GM21723 (cell line): ENCODE measurements around the gene G6PD.
"Not testable (repeated sequence)": the region's sequence is repeated elsewhere in the genome, so short reads cannot be mapped to it uniquely, and the experiment has no call there.

Source experiments
- ATAC-seq: cut with Tn5 transposase; IDR thresholded peaks from one replicate; pipeline ENCODE4 v1.9.1; 2021; ENCODE audit warnings: mild to moderate bottlenecking, moderate library complexity; ENCODE audit not compliant: unreplicated experiment

G6PD gene

DNA sequence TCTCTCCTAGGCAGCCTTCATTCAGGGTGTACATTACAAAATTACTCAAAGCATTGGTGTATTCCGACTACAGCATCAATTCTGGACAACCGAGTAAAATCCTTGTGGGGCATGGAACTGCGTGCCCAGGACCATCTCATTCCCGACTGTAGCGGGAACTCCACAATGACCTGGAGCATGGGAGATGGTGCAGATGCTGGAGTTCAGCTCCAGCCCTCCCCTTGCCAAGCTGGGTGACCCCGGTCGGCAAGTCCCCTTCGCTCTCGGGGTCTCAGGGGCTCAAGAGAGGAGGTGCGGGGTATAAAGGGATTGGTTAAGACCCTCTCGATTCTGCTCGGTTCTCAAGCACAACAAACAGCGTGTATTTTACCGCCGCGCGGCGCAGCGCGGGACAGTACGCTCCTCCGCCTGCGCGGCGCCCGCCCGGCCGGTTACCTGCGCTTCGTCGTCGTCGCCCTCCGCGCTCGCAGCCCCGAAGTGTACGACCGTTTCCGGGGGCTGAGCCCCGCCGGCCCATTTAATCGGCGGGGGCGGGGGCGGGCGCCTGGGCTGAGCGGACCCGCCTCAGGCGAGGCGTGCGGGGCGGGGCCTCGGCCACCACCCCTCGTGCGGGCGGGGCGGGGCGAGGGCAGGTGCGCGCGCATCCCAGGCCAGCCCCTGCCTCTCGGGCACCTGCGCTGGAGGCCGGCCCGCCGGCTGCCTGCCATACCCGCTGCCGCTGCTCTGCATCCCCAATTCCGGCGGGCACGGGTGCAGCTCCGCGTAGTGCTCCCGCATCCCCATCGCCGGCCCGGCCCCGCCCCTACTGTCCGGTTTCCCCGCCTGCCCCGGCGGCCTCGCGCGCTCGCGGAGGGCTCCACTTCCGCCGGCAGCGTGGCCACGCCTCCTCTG, at the start of gene G6PD:
Gene G6PD (minus strand): TSS at position 493 of the 891 bp plus-strand sequence. CDS start 691 bp downstream, outside the sequence.
- peak; percentile 52 for ATAC-seq

DNA sequence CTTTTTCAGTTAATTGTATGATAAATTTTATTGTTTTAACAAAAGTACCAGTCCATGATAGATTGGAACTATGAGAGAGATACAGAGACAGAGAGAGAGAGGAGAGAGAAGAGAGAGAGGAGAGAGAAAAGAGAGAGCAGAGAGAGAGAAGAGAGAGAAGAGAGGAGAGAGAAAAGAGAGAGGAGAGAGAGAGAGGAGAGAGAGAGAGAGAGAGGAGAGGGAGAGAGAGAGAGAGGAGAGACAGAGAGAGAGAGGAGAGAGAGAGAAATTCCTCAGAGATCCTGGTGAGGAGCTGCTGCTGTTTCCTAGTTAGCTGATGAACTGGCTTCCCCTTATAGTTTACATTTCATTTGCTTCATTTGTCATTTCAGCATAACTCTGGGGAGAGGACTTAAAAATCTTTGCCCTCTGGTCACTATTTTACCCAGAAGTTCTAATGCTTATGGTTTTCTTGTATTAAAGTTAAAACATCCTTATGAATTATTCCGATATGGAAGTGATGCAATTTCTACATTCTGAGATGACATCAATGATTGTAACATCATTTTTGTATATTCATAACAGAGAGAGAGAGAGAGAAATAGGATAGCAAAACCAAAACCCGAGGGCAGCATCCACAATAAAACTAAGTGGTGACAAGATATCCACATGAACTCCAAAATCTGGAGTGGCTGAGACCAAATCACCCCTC, 49.1 kb upstream of the G6PD start:
- ATAC-seq: no peak

DNA sequence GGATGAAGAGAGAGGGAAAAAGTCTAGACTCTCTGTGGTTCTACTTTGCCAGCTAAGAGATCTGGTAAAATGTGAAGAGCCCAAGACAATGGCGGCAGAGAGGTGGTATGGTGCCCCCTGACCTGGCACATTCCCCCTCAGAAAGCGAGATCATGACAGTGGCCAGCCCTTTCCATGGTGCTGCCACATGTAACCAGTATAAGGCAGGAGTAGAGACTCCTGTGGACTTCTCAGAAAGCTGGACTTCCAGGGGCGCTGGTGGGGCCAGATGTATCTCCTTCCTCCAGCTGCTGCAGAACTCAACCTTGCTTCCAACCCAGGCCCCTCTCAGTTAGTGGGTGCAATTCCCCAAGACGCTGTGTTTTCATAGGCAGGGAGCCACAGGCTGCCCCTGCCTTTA, 47.8 kb upstream of the G6PD start:
- no peak for ATAC-seq

DNA sequence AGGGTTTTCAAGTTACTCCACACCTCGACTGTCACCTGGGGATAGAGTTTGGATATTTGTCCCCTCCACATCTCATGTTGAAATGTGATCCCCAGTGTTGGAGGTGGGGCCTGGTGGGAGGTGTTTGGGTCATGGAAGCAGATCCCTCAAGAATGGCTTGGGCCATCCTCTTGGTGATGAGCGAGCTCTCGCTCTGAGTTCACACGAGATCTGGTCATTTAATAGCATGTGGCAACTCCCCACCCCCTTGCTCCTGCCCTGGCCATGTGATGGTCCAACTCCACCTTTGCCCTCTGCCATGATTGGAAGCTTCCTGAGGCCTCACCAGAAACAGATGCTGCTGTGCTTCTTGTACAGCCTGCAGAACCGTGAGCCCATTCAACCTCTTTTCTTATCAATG, 46.6 kb upstream of the G6PD start:
- no peak for ATAC-seq

DNA sequence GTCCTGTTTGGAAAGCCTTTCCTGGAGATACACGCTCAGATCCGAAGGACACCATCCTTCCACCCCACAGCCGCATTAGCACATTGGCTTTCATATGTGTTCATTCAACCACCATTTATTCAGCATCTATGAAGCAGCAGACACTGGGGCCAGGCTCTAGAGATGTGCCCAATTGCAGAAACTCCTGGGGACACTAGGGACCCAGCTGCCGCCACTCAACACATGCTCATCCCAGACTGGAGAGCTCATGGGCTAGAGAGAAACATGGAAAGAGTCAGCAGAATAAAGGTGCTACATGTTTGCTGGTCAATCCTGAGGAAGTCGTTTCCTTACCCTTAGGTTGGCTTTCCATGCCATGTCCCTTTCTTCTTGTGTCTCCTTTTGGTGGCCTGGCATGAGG, 45.9 kb upstream of the G6PD start:
- no peak for ATAC-seq

DNA sequence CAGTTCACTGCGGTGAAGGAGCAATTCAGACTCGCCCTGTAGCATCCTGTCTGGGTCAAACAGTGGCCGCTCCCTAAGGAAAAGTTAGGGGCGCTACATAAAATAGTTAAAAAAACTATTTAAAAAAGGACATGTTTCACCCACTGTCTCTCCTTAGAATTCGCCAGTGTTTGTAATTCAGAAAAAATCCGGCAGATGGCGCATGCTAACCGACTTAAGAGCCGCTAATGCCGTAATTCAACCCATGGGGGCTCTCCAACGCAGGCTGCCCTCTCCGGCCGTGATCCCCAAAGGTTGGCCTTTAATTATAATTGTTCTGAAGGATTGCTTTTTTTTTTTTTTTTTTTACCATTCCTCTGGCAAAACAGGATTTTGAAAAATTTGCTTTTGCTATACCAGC, 43.8 kb upstream of the G6PD start:
- ATAC-seq: not testable (repeated sequence)

DNA sequence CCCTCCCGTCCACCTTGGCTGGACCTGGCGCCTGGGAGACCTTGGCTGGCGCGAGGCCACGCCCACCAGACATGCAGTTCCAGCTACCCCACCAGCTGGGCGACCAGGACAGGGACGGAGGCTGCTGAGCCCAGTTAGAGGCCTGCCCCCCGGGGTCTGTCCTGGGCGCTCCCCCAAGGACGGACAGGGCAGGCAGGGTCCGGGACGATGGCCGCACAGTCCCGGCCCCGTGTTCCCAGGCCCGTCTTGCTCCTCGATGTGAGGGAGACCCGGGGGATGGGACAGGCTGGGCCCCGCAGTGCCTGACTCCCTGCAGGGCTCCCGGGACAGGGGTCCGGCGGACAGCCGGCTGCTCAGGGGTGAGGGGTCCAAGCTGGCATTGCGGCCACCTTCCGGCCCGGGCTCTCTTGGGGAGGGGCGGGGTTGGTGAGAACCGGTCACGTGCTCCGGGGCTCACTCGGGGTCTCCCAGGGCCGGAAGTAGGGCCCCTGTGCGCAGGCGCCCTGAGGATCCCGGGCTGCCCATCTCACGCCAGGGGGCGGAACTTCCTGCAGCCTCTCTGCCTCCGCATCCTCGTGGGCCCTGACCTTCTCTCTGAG, 38.0 kb upstream of the G6PD start, which contains the start of gene CTAG1A:
Gene CTAG1A (plus strand): TSS at position 549 of the 599 bp plus-strand sequence. CDS start 74 bp downstream, outside the sequence.
- not testable (repeated sequence) for ATAC-seq

DNA sequence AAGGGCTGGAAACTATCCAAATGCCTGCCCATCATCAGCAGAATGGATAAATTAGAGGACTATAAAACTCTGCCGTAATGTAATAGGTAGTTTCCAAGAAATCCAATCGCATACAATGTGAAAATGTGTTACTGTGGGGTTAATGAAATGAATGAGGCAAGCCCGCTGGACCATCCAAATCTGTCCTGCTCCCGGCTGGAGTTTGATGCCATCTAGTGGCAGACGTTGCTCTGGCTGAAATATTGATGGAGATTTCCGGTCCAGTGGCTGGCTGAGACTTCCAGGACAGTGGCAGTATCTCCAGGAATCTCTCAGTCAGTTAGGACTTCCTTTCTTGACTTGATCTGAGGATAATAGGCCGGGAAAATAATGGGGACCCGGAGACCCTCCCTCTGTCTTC, 36.3 kb upstream of the G6PD start:
- not testable (repeated sequence) for ATAC-seq

DNA sequence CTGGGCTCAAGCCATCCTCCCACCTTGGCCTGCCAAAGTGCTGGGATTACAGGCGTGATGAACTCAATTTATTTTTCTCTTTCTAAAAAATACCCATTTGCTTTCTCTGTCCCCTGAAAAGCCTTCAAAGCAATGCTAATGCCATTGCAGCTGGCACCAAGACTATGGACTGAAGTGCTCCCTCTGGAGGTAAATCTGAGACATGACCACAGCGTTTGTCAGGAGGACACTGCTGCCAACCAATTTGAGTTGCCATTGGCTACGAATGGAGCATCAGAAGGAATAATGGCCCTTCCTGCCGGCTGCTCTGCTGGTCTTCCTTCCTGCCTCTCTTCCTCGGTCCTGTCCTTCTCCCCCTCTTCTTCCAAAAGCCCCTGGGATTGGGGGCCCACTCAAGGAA, 28.4 kb upstream of the G6PD start:
- ATAC-seq: not testable (repeated sequence)

DNA sequence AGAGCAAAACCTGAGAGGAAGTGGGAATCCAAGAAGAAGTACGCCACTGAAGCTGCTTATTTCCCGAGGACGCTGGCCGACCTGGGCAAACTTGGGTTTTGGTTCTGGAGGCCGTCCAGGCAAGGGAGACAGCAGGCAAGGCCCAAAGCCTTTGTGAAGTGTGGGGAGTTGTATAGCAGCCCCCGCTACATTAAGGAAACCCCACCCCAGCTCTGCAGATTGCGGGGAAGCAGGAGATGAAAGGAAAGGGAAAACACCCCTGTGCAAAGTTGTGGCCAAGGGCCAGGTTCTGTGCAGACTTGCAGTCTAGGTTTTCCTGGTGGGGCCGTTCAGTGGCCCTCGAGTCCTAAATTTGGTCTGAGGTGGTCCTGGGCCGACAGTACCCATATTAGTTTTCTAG, 26.4 kb upstream of the G6PD start:
- not testable (repeated sequence) for ATAC-seq

DNA sequence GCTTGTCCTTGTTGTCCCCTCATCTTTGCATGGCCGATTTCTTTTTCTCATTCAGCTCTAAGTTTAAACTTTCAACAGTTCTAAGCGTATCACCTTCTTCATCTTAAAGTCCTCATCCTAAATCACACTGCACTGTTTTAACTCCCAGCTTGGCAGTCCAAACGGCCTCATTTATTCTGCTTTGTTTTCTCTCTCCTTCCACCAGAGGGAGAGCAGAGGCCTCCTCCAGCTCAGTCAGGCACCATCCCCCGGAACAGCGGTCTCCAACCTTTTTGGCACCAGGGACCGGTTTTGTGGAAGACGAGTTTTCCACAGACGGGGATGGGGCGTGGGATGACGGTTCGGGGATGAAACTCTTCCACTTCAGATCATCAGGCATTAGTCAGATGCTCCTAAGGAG, 23.7 kb upstream of the G6PD start:
- ATAC-seq: not testable (repeated sequence)

DNA sequence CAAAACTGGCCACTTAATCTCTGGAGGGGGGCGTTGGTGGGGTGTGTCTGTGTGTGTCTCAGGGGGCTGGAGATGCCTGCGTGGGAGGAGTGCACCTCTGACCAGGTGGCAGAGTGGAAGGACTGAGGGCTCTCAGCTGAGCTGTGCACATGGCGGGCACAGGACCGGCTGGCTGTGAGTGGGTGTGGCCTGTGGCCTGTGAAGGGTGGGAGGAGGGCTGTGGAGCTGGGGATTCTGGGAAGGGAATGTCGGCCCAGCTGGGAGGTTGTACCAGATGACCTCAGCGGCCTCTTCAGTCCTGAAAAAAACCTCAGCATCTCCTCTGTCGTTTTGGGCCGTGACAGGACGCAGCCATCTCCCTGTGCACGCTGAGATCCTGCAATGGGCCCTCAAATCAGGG, 15.6 kb upstream of the G6PD start:
- ATAC-seq: not testable (repeated sequence)

DNA sequence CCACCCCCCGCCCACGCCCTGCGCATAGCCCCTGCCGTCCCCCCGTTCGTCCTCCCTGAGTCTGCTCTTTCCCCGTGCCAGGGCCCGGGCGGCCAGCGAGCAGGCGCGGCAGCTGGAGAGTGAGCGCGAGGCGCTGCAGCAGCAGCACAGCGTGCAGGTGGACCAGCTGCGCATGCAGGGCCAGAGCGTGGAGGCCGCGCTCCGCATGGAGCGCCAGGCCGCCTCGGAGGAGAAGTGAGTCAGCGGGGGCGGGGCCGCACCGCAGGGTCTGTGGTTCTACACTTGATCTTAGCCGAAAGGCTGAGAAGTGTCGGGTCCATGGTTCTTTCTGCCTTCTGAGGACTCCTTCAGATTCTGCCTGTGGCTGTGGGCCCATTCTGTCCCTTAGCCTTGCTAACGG, 13.7 kb upstream of the G6PD start:
- ATAC-seq: not testable (repeated sequence)

DNA sequence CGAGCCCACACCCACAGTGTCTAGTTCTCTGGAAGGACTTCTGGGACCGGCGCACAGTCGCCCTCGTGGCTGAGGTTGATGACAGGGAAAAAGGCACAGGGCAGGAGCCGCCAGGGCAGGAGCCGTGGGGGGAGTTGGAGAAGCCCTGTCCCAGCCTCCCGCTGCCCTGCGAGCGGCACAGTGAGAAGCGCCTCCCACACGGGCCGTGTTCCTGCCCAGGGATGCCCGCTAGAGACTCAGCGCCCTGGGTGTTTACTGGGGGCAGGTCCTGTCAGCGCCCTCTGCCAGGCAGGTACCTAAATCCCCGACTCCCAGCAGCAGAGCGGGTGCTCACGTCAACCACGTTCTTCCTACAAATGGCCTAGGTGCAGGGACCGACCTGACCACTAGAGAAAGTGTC, 12.2 kb upstream of the G6PD start:
- ATAC-seq: not testable (repeated sequence)

DNA sequence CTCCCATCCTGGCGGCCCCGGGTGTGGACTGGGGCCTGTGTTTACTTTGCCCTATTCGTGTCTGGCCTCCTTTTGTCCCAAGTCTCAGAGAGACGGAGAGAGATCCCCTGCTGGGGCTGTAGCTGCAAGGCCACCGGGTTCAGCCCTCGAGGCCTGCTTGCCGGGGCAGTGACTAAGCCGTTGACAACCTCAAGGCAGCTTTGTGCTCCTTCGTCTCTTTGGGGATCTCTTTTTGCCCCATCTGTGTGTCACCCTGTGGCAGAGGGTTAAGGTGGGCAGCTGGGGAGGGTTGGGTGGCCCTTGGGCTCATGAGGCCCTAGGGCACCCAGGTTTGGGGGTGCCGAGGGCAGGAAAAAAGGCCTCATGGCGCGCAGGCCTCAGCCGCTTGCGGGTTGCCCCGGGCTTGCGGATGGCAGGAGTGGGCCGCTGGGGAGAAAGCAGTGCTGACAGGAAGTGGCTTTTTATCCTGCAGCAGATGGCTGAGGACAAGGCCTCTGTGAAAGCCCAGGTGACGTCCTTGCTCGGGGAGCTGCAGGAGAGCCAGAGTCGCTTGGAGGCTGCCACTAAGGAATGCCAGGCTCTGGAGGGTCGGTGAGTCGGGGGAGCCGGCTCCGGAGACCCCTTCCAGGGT, 11.5 kb upstream of the G6PD start:
- ATAC-seq: not testable (repeated sequence)

DNA sequence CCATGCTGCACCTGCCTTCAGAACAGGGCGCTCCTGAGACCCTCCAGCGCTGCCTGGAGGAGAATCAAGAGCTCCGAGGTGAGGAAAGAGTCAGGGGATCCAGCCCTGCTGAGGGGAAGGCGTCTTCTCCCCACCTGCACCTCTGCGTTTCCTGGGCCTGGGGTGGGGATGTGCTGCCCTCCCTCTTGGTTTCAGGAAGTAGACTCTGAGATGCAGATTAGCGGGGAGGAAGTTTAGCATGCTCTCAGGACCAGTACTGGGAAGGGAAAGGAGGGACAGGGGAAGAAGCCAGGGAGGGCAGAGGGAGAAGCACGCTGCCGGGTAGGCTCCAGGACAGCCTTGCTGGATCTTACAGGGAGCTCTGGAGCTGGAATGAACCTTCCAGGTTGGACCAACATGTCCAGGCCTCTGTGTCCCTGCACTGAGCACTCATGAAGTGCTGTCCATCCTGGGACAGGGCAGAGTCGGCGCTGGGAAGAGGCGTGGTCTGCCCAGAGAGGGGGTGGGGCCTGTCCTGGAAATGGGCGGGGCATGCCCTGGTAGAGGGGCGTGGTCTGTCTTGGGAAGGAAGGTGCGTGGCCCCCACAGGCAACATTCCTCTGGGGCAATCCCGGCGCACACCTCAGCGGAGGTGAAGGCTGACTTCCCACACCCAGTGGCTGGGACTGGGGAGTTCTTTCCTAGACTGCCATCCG, 5.6 kb upstream of the G6PD start:
- not testable (repeated sequence) for ATAC-seq

DNA sequence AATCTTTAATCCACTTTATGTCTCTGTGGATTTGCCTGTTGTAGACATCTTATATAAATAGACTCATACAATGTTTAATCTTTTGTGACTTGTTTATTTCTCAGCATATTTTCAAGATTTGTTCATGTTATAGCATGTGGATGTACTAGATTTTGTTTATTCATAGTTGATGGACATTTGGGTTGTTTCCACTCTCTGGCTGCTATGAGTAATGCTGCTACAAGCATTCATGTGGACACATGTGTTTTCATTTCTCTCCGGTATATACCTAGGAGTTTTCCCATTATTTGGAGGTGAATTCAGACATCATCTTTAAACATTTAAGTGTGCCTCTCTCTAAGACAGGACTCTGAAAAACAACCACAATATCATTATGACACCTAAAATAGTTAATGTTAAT, 3.1 kb upstream of the G6PD start:
- no peak for ATAC-seq

DNA sequence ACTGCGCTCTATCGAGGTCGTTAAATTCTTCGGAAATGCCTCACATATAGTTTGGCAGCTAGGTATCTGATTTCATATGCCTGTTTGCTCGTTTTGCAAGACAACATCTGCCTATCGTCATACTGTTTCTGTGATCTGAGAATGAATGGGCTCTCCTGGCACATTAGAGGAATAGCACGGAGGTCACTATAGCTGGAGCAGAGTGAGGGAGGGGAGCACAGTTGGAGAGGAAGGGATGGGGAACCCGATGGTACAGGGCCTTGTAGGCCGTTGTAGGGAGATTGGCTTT, 1.3 kb upstream of the G6PD start:
- no peak for ATAC-seq

DNA sequence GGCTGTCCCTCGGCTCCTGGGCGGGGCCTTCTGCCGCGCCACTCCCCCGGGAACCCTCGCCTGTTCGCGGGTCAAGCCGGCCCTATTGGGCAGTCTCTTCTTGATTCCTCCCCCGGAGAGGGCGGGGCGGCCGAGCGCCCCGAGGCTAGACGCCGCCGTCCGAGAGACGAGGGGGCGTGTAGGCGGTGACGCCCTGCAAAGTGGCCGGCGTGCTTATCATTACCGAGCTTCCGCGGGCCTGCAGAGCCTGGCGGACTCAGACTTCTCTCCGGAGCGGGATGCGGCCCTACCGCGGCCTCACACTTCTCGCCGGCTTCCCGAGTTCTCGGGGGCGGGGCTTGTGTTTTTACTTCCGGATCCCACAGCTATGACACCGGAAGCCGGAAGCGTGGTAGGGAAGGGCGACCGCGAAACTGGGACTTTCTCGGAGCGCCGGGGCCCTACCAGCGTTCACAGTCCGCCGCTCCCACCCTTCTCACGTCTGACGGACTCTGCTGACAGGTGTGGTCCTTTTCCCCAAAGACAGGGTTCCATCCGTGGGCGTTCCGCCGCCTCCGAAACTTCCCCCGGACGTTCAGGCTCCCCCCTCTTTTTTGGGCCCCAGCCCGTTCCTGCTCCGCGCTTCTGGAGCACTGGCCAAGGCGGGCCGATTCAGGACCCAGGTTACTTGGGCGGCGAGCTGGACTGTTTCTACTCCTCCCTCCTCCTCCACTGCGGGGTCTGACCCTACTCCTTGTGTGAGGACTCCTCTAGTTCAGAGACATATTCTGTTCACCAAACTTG, 790 bp upstream of the G6PD start, which contains the start of gene IKBKG:
Gene IKBKG (plus strand): TSS at position 376 of the 783 bp plus-strand sequence. CDS start 4,383 bp downstream, outside the sequence.
- ATAC-seq: peak; percentile 82
